SJSA1 (cell line): ENCODE measurements around the gene GATC. TPM values are rescaled to one million over a fixed set of nuclear protein-coding genes. Genes with fewer than 3 reads are reported as not detected.
"Not testable (repeated sequence)": the region's sequence is repeated elsewhere in the genome, so short reads cannot be mapped to it uniquely, and the experiment has no call there.

Experiments used
- DNase-seq, 2 experiments: peaks; one replicate each; pipeline ENCODE4 v3.0.0-alpha.2; 2015 to 2020; ENCODE audit warnings: low spot score in 2 of 2, low read depth in 1 of 2
- H3K27ac ChIP-seq: fragments of 250-450 bp; sonication (Bioruptor Pico); 2 replicates; pipeline ENCODE4 v1.5.1; 2020; ENCODE audit warnings: mild to moderate bottlenecking, moderate library complexity
- H3K27me3 ChIP-seq: fragments of 250-450 bp; sonication (Bioruptor Pico); replicated peaks from 2 replicates; pipeline ENCODE4 v1.5.1; 2020; ENCODE audit warnings: mild to moderate bottlenecking, moderate library complexity
- H3K36me3 ChIP-seq: fragments of 250-450 bp; sonication (Bioruptor Pico); 2 replicates; pipeline ENCODE4 v1.5.1; 2020; ENCODE audit warnings: mild to moderate bottlenecking
- H3K4me1 ChIP-seq: fragments of 250-450 bp; sonication (Bioruptor Pico); replicated peaks from 2 replicates; pipeline ENCODE4 v1.6.1; 2021; ENCODE audit warnings: mild to moderate bottlenecking
- H3K4me3 ChIP-seq: fragments of 250-450 bp; sonication (Bioruptor Pico); 2 replicates; pipeline ENCODE4 v1.5.1; 2020; ENCODE audit warnings: mild to moderate bottlenecking
- H3K9me3 ChIP-seq: fragments of 250-450 bp; sonication (Bioruptor Pico); replicated peaks from 2 replicates; pipeline ENCODE4 v1.5.1; 2020; ENCODE audit warnings: mild to moderate bottlenecking
- total RNA-seq: library from RNA; depleted of rRNA; stranded (reverse); fragments of >200 nt; shearing (Covaris generic); gene quantifications from 2 replicates; pipeline ENCODE4 v1.2.3, GENCODE V29; 2014

GATC gene
- total RNA-seq, 1 experiment from 2014 or later, result 20.2 TPM

DNA sequence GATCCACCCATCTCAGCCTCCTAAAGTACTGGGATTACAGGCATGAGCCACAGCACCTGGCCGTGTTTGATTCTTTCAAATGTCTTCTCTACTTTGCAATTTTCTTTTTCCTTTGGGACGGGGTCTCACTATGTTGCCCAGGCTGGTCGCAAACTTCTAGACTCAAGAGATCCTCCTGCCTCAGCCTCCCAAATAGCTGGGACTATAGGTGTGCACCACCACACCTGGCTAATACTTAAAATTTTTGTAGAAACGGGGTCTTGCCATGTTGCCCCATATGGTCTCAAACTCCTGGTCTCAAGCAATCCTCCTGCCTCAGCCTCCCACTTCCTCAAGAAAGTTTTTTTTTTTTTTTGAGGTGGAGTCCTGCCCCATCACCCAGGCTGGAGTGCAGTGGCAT lies 1.7 kb downstream of the GATC start:
- peaks cover 69% of the 10 kb centered on the region for H3K36me3 ChIP-seq
- H3K4me1 ChIP-seq, result peaks cover 17% of the 10 kb centered on the region
- no peaks in the 10 kb centered on the region for H3K9me3 ChIP-seq
- H3K27ac ChIP-seq, result no peak overlapping the region
- no peaks in the 10 kb centered on the region for H3K27me3 ChIP-seq
- DNase-seq, result no peak
- H3K4me3 ChIP-seq, result no peak overlapping the region

- peaks cover 75% of the 10 kb centered on the region for H3K36me3 ChIP-seq
Observed at GRCh38 chr12:120452524-120452923, 6.3 kb downstream of the GATC start.

GRCh38 chr12:120453060-120453750 lies 7.0 kb downstream of the GATC start:
- no peak for DNase-seq
- Histone ChIP-seq H3K4me1 (no peaks in the 10 kb centered on the region), H3K4me3 (no peak overlapping the region), H3K36me3 (peaks cover 78% of the 10 kb centered on the region), H3K27me3 (no peaks in the 10 kb centered on the region), H3K9me3 (no peaks in the 10 kb centered on the region), H3K27ac (no peak overlapping the region)

More at GRCh38 chr12:120452524-120452923, 6.3 kb downstream of the GATC start:
- DNase-seq, H3K9me3 ChIP-seq, H3K27ac ChIP-seq, H3K27me3 ChIP-seq, H3K4me1 ChIP-seq, H3K4me3 ChIP-seq: not testable (repeated sequence)

- no peak overlapping the region for H3K27ac ChIP-seq
- H3K27me3 ChIP-seq, result no peaks in the 10 kb centered on the region
- no peaks in the 10 kb centered on the region for H3K9me3 ChIP-seq
- H3K36me3 ChIP-seq, result peaks cover 83% of the 10 kb centered on the region
- no peak overlapping the region for H3K4me3 ChIP-seq
- no peaks in the 10 kb centered on the region for H3K4me1 ChIP-seq
- no peak for DNase-seq
Observed at GRCh38 chr12:120453977-120454376, 7.7 kb downstream of the GATC start.

DNA sequence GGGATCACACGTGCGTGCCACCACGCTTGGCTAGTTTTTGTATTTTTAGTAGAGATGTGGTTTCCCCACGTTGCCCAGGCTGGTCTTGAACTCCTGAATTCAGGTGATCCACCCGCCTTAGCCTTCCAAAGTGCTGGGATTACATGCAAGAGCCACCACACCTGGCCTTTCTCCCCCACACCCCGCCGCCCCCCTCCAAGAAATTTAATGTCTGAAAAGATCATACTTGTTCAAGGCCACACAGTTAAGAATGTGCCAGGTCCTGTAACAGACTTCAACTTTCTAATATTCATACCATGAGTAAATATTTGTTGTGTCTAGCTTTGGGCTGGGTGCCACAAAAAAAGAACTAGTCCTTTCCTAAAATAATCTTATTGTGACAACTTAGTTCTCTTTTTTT lies 9.1 kb downstream of the GATC start:
- H3K4me1 ChIP-seq, result no peaks in the 10 kb centered on the region
- no peak overlapping the region for H3K4me3 ChIP-seq
- peaks cover 83% of the 10 kb centered on the region for H3K36me3 ChIP-seq
- H3K27ac ChIP-seq, result no peak overlapping the region
- no peak for DNase-seq
- H3K9me3 ChIP-seq, result no peaks in the 10 kb centered on the region
- no peaks in the 10 kb centered on the region for H3K27me3 ChIP-seq

GRCh38 chr12:120457133-120457532 lies 10.9 kb downstream of the GATC start:
- Histone ChIP-seq H3K27me3 (no peaks in the 10 kb centered on the region), H3K9me3 (no peaks in the 10 kb centered on the region), H3K27ac (no peak overlapping the region), H3K4me3 (no peak overlapping the region), H3K4me1 (no peaks in the 10 kb centered on the region), H3K36me3 (peaks cover 89% of the 10 kb centered on the region)
- no peak for DNase-seq

DNA sequence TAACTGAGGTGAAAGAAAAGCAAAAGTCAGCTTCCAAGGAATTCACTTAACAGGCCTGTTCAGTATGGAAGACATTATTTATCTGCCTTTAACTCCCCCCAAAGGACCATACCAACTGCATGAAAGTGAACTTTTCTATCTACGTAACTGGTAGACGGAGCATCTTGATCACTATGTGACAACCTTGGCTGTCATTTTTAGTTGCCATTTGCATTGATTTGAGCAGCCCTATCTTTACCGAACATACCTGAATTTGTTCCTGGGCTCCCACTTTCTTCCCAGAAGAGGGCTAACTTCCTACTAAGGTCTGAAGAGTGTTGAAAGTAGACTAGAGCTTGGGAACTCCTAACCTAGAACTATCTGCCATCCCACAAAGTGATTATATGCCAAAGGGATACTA lies 13.9 kb downstream of the GATC start:
- no peak overlapping the region for H3K27ac ChIP-seq
- no peak for DNase-seq
- H3K27me3 ChIP-seq, result no peaks in the 10 kb centered on the region
- no peaks in the 10 kb centered on the region for H3K9me3 ChIP-seq
- H3K4me3 ChIP-seq, result no peak overlapping the region
- H3K36me3 ChIP-seq, result peaks cover 96% of the 10 kb centered on the region
- no peaks in the 10 kb centered on the region for H3K4me1 ChIP-seq

GRCh38 chr12:120462099-120462640 lies 15.9 kb downstream of the GATC start:
- Histone ChIP-seq H3K36me3 (peaks cover 98% of the 10 kb centered on the region), H3K27ac (no peak overlapping the region), H3K4me1 (no peaks in the 10 kb centered on the region), H3K9me3 (no peaks in the 10 kb centered on the region), H3K4me3 (no peak overlapping the region), H3K27me3 (no peaks in the 10 kb centered on the region)
- no peak for DNase-seq

DNA sequence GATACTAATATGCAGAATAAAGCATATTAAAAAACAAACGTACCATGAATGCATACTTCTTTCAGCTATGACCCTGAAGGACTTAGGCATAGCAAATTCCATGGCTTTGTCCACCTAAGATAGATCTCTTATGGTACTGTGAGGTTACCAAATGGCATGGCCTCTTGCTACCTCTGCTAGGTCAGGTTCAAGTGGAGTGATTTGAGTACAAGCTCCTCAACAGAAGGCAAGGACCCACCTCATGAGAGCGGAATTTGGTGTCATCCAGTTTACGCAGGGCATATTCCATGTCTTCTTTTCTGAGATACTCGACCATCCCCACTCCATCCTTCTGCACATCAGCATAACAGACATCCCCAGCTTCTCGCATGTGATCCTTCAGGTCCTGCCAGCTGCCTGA lies 17.5 kb downstream of the GATC start:
- no peak overlapping the region for H3K4me3 ChIP-seq
- peaks cover 90% of the 10 kb centered on the region for H3K36me3 ChIP-seq
- no peaks in the 10 kb centered on the region; the same call in 1 of the 2 replicates for H3K4me1 ChIP-seq
- H3K9me3 ChIP-seq, result no peaks in the 10 kb centered on the region
- no peaks in the 10 kb centered on the region for H3K27me3 ChIP-seq
- DNase-seq, result no peak
- no peak overlapping the region for H3K27ac ChIP-seq

DNA sequence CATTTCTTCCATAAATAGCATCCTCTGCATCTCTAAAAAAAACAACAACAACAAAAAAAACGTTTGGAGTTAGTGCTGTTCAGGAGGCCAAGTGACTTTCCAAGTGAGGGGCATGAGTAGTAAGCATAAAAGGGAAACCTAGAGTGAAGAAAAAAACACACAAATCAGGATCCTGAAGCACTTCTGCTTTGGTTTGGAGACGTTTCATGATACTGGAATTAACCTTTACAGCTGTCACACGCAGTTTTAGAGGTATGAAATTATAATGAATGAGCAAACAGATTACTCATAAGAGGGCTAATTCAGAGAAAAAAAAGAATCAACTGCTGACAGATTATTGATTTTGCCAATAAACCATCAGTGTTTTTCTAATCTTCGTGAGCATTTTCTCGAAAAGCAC lies 19.5 kb downstream of the GATC start:
- no peak for DNase-seq
- no peak overlapping the region for H3K4me3 ChIP-seq
- no peak overlapping the region for H3K27ac ChIP-seq
- peaks cover 81% of the 10 kb centered on the region for H3K36me3 ChIP-seq
- H3K4me1 ChIP-seq, result peaks cover 11% of the 10 kb centered on the region
- no peaks in the 10 kb centered on the region for H3K27me3 ChIP-seq
- H3K9me3 ChIP-seq, result no peaks in the 10 kb centered on the region

GRCh38 chr12:120466560-120467315 lies 20.5 kb downstream of the GATC start:
- H3K27ac ChIP-seq, result no peak overlapping the region
- peak; percentile 29 to 53 for DNase-seq
- no peaks in the 10 kb centered on the region for H3K27me3 ChIP-seq
- H3K4me1 ChIP-seq, result peaks cover 11% of the 10 kb centered on the region
- H3K9me3 ChIP-seq, result no peaks in the 10 kb centered on the region
- H3K36me3 ChIP-seq, result peaks cover 73% of the 10 kb centered on the region
- H3K4me3 ChIP-seq, result no peak overlapping the region

- H3K27ac ChIP-seq, result no peak overlapping the region
- H3K4me1 ChIP-seq, result peaks cover 11% of the 10 kb centered on the region
- peaks cover 66% of the 10 kb centered on the region for H3K36me3 ChIP-seq
- DNase-seq, result no peak
- H3K27me3 ChIP-seq, result no peaks in the 10 kb centered on the region
- no peak overlapping the region for H3K4me3 ChIP-seq
- no peaks in the 10 kb centered on the region for H3K9me3 ChIP-seq
Observed at GRCh38 chr12:120467439-120467838, 21.2 kb downstream of the GATC start.

- DNase-seq, result peak in 1 of 2 experiments; percentile 53
- Histone ChIP-seq H3K27ac (peak overlapping the region; percentile 63), H3K4me3 (peak overlapping the region; percentile 100), H3K9me3 (no peaks in the 10 kb centered on the region), H3K4me1 (peaks cover 11% of the 10 kb centered on the region), H3K27me3 (no peaks in the 10 kb centered on the region), H3K36me3 (peaks cover 57% of the 10 kb centered on the region)
Observed at GRCh38 chr12:120468325-120468820, 22.1 kb downstream of the GATC start.

DNA sequence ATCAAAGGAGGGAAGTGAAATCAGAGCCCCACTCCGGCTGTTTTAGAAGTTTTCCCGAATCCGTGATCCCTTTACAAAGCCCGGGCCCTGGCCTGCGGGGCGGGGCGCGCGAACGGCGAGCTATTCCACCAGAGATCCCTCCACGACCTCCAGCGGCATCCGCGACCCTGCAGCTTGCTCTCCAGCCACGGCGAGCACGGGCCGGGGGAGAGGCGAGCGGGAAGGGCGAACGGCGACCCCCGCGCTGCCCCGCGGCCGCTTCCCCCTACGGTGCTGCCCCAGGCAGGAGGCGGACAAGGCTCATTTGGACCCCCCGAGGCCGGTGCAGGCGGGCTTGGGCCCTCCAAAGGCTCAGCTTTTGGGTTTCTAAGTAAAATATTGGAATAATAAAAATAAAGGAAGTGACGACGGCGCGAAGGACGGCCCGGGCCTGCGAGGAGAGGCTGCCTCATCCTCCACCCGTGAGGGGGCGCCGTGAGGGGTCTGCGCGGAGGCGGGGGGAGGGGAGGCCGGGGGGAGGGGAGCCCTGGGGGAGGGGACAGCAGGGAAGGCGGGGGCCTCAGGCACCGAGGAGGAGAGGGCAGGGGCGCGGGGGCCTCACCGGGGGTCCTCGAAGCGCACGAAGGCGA lies 22.7 kb downstream of the GATC start:
- H3K4me3 ChIP-seq, result peak overlapping the region; percentile 100
- peaks cover 51% of the 10 kb centered on the region for H3K36me3 ChIP-seq
- H3K9me3 ChIP-seq, result no peaks in the 10 kb centered on the region
- H3K4me1 ChIP-seq, result peaks cover 11% of the 10 kb centered on the region
- peak; percentile 39 to 49 for DNase-seq
- no peaks in the 10 kb centered on the region for H3K27me3 ChIP-seq
- H3K27ac ChIP-seq, result peak overlapping the region; percentile 65
